Psoas muscle (tissue), 8 donors: ENCODE results near the gene B4GALNT1. TPM values are rescaled to one million over a fixed set of nuclear protein-coding genes. Genes with fewer than 3 reads are reported as not detected.

Source experiments
- ATAC-seq, 4 donors: fragments of 200-7000 bp; cut with Tn5 transposase; one replicate each; pipeline ENCODE4 v1.9.1; 2020; ENCODE audit warnings: moderate library complexity in 3 of 4, mild to moderate bottlenecking in 2 of 4
- DNase-seq, 2 donors: peaks; one replicate each; pipeline ENCODE4 v3.0.0-alpha.2; 2020
- H3K27ac ChIP-seq: fragments of 200-600 bp; one replicate; pipeline ENCODE4 v1.8.0; 2022
- H3K27me3 ChIP-seq, 3 donors: fragments of 200-600 bp in 1 of 3; one replicate each; pipeline versions ENCODE4 v1.6.1 to v1.8.0; 2013 to 2022; ENCODE audit warnings: low read length in 2 of 3, mild to moderate bottlenecking in 2 of 3, moderate library complexity in 1 of 3; ENCODE audit not compliant: insufficient read depth in 3 of 3
- H3K36me3 ChIP-seq, 2 donors: fragments of 200-600 bp in 1 of 2; one replicate each; pipeline versions ENCODE4 v1.6.1 to v1.8.0; 2013 to 2022; ENCODE audit warnings: low read depth in 1 of 2, mild to moderate bottlenecking in 1 of 2, moderate library complexity in 1 of 2; ENCODE audit not compliant: insufficient read depth in 1 of 2
- H3K4me1 ChIP-seq: fragments of 200-600 bp; one replicate; pipeline ENCODE4 v1.8.0; 2022
- H3K4me3 ChIP-seq: fragments of 200-600 bp; one replicate; pipeline ENCODE4 v1.8.0; 2022; ENCODE audit warnings: mild to moderate bottlenecking
- H3K9me3 ChIP-seq: fragments of 200-600 bp; one replicate; pipeline ENCODE4 v1.8.0; 2022
- CTCF ChIP-seq: fragments of 200-600 bp; IDR thresholded peaks from one replicate; pipeline ENCODE4 v1.8.0; 2022; ENCODE audit warnings: antibody characterized with exemption
- WGBS, 3 donors: extraction: QIAGEN DNeasy Blood & Tissue Kit; methylation state at CpG; one replicate each; pipeline versions ENCODE4 v1.1.6 to v1.1.7; 2013; 5-methylcytosine and 5-hydroxymethylcytosine counted together
- intact Hi-C, 2 donors: fragments of 100-400 bp; cut with DNase I; formaldehyde crosslinking; loops; one replicate each; pipeline versions ENCODE4 v1.11.0 to v1.14.2; 2022
- polyA plus RNA-seq, 3 donors: library from polyadenylated mRNA; stranded (reverse); fragments of 200-250 nt; gene quantifications; one replicate each; pipeline ENCODE4 v1.2.3, GENCODE V29; 2013
- total RNA-seq, 4 donors: library from RNA; stranded (reverse); fragmentation: NEBNext Ultra II Directional in 2 of 4; extraction: Animal tissue kit (Norgen Biotek cat#: 25700) in 2 of 4; gene quantifications; one replicate each; pipeline versions ENCODE4 v1.2.1 to v1.2.4, GENCODE V29; 2021 to 2023
- donor health status: healthy with polysubstance abuse.
- donor health status: DM: no; HTN: no; CAD: no; lungs with moderate emphysema.
- donor health status: Bipolar disorder and iron deficiency.
- donor health status: healthy.
- donor health status: DM: yes; HTN: yes; CAD: no.
- donor health status: DM: no; HTN: no; CAD: no.
- donor health status: DM: no; HTN: no; CAD: no.
- donor health status: DM: yes; HTN: yes; CAD: no.

Gene B4GALNT1
- total and polyA plus RNA-seq, 7 donors: 8.2 to 46.7 (median 10.0) TPM

GRCh38 chr12:57615637-57616036 lies 17.4 kb downstream of the B4GALNT1 start:
- peaks cover 0 to 58% (median 27%) of the 10 kb centered on the region in 3 donors for H3K27me3 ChIP-seq
- intact Hi-C loops: no loop called here
- ATAC-seq: no peak
- H3K36me3 ChIP-seq: no peaks in the 10 kb centered on the region
- no peaks in the 10 kb centered on the region for H3K9me3 ChIP-seq
- WGBS, 3 donors: 81 to 93% (median 83%) methylated on average over 5 of the region's 5 CpGs
- H3K4me1 ChIP-seq: peaks cover 6% of the 10 kb centered on the region
- TF ChIP-seq CTCF: no peak
- DNase-seq: no peak
- no peak overlapping the region for H3K27ac ChIP-seq
- H3K4me3 ChIP-seq: no peak overlapping the region

GRCh38 chr12:57614948-57615500 lies 18.0 kb downstream of the B4GALNT1 start:
- H3K9me3 ChIP-seq: no peaks in the 10 kb centered on the region
- no peak overlapping the region for H3K27ac ChIP-seq
- H3K4me3 ChIP-seq: no peak overlapping the region
- no peak for DNase-seq
- peaks cover 0 to 58% (median 26%) of the 10 kb centered on the region in 3 donors for H3K27me3 ChIP-seq
- ATAC-seq: no peak
- intact Hi-C loops: no loop called here
- peaks cover 5% of the 10 kb centered on the region for H3K4me1 ChIP-seq
- TF ChIP-seq CTCF: no peak
- 83 to 85% (median 83%) methylated on average over 11 of the region's 11 CpGs for WGBS, 3 donors
- no peaks in the 10 kb centered on the region for H3K36me3 ChIP-seq

GRCh38 chr12:57614178-57614947 lies 18.6 kb downstream of the B4GALNT1 start:
- H3K9me3 ChIP-seq: no peaks in the 10 kb centered on the region
- peaks cover 5% of the 10 kb centered on the region for H3K4me1 ChIP-seq
- peak in 1 of 2 donors; percentile 56 for DNase-seq
- no peaks in the 10 kb centered on the region for H3K36me3 ChIP-seq
- no peak for ATAC-seq
- H3K27me3 ChIP-seq: peaks cover 0 to 62% (median 21%) of the 10 kb centered on the region in 3 donors
- 48 to 57% (median 55%) methylated on average over 14 of the region's 14 CpGs for WGBS, 3 donors
- no peak for TF ChIP-seq CTCF
- H3K27ac ChIP-seq: no peak overlapping the region
- intact Hi-C loops: no loop called here
- H3K4me3 ChIP-seq: no peak overlapping the region

GRCh38 chr12:57613427-57614109 lies 19.4 kb downstream of the B4GALNT1 start:
- H3K4me1 ChIP-seq: peaks cover 5% of the 10 kb centered on the region

More at GRCh38 chr12:57613427-57614109, 19.4 kb downstream of the B4GALNT1 start:
- no peak overlapping the region for H3K4me3 ChIP-seq
- ATAC-seq: no peak
- TF ChIP-seq CTCF: no peak
- H3K27ac ChIP-seq: no peak overlapping the region
- intact Hi-C loops: no loop called here
- 83 to 89% (median 84%) methylated on average over 9 to 10 of the region's 10 CpGs for WGBS, 3 donors
- peaks cover 0 to 67% (median 24%) of the 10 kb centered on the region in 3 donors for H3K27me3 ChIP-seq
- H3K36me3 ChIP-seq: no peaks in the 10 kb centered on the region
- no peaks in the 10 kb centered on the region for H3K9me3 ChIP-seq
- DNase-seq: peak in 1 of 2 donors; percentile 43
